Measurements from ENCODE around the gene INO80. TPM values are rescaled to one million over a fixed set of nuclear protein-coding genes. Genes with fewer than 3 reads are reported as not detected.
A peak's percentile ranks its signal among the peaks of the same experiment; 100 is the strongest.

Gene INO80
- total RNA-seq, 4 donors from 2014 or later: 22.4 to 28.7 (median 24.0) TPM

GRCh38 chr15:40953713-40954074, 162.4 kb downstream of the INO80 start:
- TF ChIP-seq POLR2A (IDR thresholded peaks at IDR 0.05; ENCODE audit: low read depth) (no peak), EP300 (IDR thresholded peaks at IDR 0.05) (no peak), CTCF (IDR thresholded peaks at IDR 0.05) (no peak), POLR2AphosphoS5 (IDR thresholded peaks at IDR 0.05) (no peak)
- intact Hi-C loops (cut with DNase I): no loop called here
- H3K4me3 ChIP-seq: peak overlapping the region; percentile 68 to 76 (median 73)
- H3K36me3 ChIP-seq: no peaks in the 10 kb centered on the region
- no peak for DNase-seq (ENCODE audit: extremely low spot score)
- 0% methylated on average over 2 of the region's 17 CpGs for WGBS
- peak overlapping the region; percentile 80 to 87 (median 85) for H3K27ac ChIP-seq (replicated peaks in 1 of 4)
- H3K9me3 ChIP-seq: no peaks in the 10 kb centered on the region
- H3K27me3 ChIP-seq: no peaks in the 10 kb centered on the region
- H3K4me1 ChIP-seq: peaks cover 32 to 49% (median 45%) of the 10 kb centered on the region in 4 donors

- peak; percentile 98 for DNase-seq (ENCODE audit: extremely low spot score)
- TF ChIP-seq CTCF (IDR thresholded peaks at IDR 0.05) (no peak), EP300 (IDR thresholded peaks at IDR 0.05) (no peak), POLR2AphosphoS5 (IDR thresholded peaks at IDR 0.05) (peak; percentile 64 to 84), POLR2A (IDR thresholded peaks at IDR 0.05; ENCODE audit: low read depth) (peak; percentile 22)
- H3K9me3 ChIP-seq: no peaks in the 10 kb centered on the region
- H3K4me1 ChIP-seq: peaks cover 30 to 45% (median 42%) of the 10 kb centered on the region in 4 donors
- intact Hi-C loops (cut with DNase I): no loop called here
- 0% methylated on average over 13 of the region's 72 CpGs for whole genome bisulfite sequencing
- H3K27ac ChIP-seq (replicated peaks in 1 of 4): peak within 1 kb of the TSS; percentile 80 to 87 (median 85)
- peak within 1 kb of the TSS; percentile 68 to 76 (median 73) for H3K4me3 ChIP-seq
- H3K27me3 ChIP-seq: no peaks in the 10 kb centered on the region
- H3K36me3 ChIP-seq: no peaks in the 10 kb centered on the region
Measured at GRCh38 chr15:40952901-40953712, 163.0 kb downstream of the INO80 start, which contains the start of gene CHAC1. CHAC1 (plus strand) TSS chr15:40953471; CDS start chr15:40953584, 113 bp downstream.

- Histone ChIP-seq H3K27ac (replicated peaks in 1 of 4) (peak overlapping the region; percentile 80 to 87 (median 85)), H3K36me3 (no peaks in the 10 kb centered on the region), H3K4me3 (peak overlapping the region; percentile 68 to 76 (median 73)), H3K27me3 (no peaks in the 10 kb centered on the region), H3K4me1 (peaks cover 26 to 38% (median 35%) of the 10 kb centered on the region in 4 donors), H3K9me3 (no peaks in the 10 kb centered on the region)
- DNase-seq (ENCODE audit: extremely low spot score): no peak
- 48% methylated on average over 20 of the region's 23 CpGs for WGBS
- TF ChIP-seq EP300 (IDR thresholded peaks at IDR 0.05): no peak
- no peak for TF ChIP-seq POLR2AphosphoS5 (IDR thresholded peaks at IDR 0.05)
- no peak for TF ChIP-seq CTCF (IDR thresholded peaks at IDR 0.05)
- no peak for TF ChIP-seq POLR2A (IDR thresholded peaks at IDR 0.05; ENCODE audit: low read depth)
- intact Hi-C loops (cut with DNase I): no loop called here
Measured at GRCh38 chr15:40952301-40952900, 163.7 kb downstream of the INO80 start.

- H3K4me3 ChIP-seq: no peak overlapping the region
- H3K27me3 ChIP-seq: no peaks in the 10 kb centered on the region
- 85% methylated on average over 4 of the region's 4 CpGs for WGBS
- TF ChIP-seq CTCF (IDR thresholded peaks at IDR 0.05) (no peak), POLR2AphosphoS5 (IDR thresholded peaks at IDR 0.05) (no peak), POLR2A (IDR thresholded peaks at IDR 0.05; ENCODE audit: low read depth) (no peak), EP300 (IDR thresholded peaks at IDR 0.05) (no peak)
- H3K4me1 ChIP-seq: peaks cover 19 to 31% (median 28%) of the 10 kb centered on the region in 4 donors
- no peaks in the 10 kb centered on the region for H3K36me3 ChIP-seq
- intact Hi-C loops (cut with DNase I): no loop called here
- H3K27ac ChIP-seq (replicated peaks in 1 of 4): no peak overlapping the region
- DNase-seq (ENCODE audit: extremely low spot score): no peak
- H3K9me3 ChIP-seq: no peaks in the 10 kb centered on the region
Measured at GRCh38 chr15:40951764-40952163, 164.3 kb downstream of the INO80 start.

All from esophagus muscularis mucosa (tissue), 4 donors.